Gastrocnemius medialis (tissue), 4 donors: ENCODE data around the gene RAD51B.

Experiments
- POLR2A ChIP-seq, 2 donors: fragments of 450-650 bp; IDR thresholded peaks; one replicate each; pipeline ENCODE4 v1.6.1; 2017; ENCODE audit warnings: antibody characterized with exemption in 2 of 2, mild to moderate bottlenecking in 2 of 2, moderate library complexity in 2 of 2
- TF ChIP-seq, protein P1 (sequence below), 5 experiments: fragments of 450-650 bp in 3 of 5; fragments of 200-600 bp in 2 of 5; sonication (generic) in 2 of 5; IDR thresholded peaks in 4 of 5; conservative IDR thresholded peaks in 1 of 5; 1 replicate in 4 of 5; 2 replicates in 1 of 5; pipeline ENCODE4 v1.5.1; 2016 to 2019; ENCODE audit warnings: antibody characterized with exemption in 5 of 5, mild to moderate bottlenecking in 3 of 5, moderate library complexity in 3 of 5

- TF ChIP-seq, protein P1, sequence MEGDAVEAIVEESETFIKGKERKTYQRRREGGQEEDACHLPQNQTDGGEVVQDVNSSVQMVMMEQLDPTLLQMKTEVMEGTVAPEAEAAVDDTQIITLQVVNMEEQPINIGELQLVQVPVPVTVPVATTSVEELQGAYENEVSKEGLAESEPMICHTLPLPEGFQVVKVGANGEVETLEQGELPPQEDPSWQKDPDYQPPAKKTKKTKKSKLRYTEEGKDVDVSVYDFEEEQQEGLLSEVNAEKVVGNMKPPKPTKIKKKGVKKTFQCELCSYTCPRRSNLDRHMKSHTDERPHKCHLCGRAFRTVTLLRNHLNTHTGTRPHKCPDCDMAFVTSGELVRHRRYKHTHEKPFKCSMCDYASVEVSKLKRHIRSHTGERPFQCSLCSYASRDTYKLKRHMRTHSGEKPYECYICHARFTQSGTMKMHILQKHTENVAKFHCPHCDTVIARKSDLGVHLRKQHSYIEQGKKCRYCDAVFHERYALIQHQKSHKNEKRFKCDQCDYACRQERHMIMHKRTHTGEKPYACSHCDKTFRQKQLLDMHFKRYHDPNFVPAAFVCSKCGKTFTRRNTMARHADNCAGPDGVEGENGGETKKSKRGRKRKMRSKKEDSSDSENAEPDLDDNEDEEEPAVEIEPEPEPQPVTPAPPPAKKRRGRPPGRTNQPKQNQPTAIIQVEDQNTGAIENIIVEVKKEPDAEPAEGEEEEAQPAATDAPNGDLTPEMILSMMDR (IDR thresholded peaks at IDR 0.05 in 4 of 5, conservative IDR thresholded peaks at IDR 0.05 in 1 of 5), result no peak
- TF ChIP-seq POLR2A (IDR thresholded peaks at IDR 0.05), result no peak
Measured at GRCh38 chr14:68153275-68153674, 333.7 kb downstream of the RAD51B start.
